Stimulated activated CD4-positive, alpha-beta T cell treated with anti-CD3 and anti-CD28 coated beads, Interleukin-4, amount 100 ng/mL, for 1 hour (primary cell): ENCODE data around the gene PRICKLE2.

Experiments used
- DNase-seq: peaks from one replicate; pipeline ENCODE4 v3.0.0-alpha.2; 2020

Gene PRICKLE2

DNA sequence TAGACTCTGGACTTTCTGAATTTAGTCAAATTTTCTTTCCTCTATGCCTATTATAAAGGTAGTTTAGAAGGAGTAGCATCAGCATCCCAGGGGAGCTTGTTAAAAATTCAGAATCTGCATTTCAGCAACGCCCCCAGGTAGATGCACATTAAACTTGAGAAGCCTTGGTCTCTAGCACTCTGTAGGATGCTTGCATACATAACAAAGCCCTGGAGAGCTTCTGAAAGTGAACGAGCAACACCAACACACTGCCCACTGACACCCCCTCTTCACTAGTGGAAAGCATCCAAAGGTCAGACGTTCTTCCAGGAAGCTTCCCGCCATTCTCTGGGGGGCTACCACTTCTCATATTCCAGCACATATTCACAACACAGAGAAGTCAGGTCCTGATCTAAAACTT, 6.5 kb downstream of the PRICKLE2 start:
- DNase-seq = no peak

DNA sequence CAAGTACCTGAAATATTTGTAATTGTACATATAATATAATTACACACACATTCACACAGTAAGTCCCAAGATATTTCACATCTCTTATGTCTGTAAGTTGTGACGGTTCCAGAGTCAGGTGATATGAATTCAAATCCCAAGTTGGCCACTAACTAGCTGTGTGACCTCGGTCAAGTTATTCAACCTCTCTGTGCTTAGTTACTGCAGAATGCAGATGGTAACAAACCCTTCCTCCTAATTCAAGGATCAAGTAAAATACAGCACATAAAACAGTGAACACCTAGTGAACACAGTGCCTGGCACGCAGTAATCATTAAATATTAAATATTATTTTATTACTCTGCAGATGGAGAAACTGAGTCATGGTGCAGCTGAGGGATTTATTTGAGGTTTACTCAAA, 6.9 kb downstream of the PRICKLE2 start:
- no peak for DNase-seq

DNA sequence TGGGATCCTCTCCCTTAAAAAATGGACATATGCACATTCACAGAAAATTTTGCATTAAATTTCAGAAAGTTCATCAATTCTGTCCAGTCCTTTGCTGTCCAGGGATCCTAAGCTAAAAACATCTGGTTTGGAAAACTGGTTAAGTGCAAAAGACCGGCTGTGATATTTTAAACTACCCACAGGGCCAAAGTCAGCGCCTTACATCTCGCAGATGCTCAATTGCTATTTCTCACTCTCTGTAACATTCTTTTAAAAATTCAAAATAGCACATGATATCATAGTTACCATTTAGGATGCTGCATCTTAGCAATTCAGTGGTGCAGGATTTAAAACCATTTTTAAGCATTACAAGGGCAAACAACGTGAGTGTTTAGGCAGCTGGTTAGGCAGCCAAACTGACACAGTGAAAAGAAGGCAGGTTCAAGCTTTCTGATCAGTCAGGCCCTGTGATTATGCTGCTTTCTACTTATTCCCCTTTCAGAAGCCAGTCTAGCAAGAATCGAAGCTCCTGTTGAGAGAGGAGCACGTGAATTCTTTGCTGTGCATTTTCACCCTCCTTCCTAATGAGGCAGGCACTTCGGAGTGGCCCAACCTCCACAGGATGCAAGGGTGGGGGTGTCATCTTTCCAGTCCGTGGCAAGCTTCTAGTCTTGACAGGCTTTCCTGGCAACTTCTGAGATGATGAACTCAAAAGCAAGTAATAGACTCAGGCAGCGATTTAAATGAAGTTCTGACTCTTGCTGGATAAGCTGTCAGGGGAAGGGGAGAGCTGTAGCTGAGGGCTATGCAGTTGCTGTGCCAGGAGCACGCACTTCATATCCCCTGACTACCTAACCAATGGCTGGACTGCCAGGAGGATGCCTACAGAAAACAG, 8.8 kb downstream of the PRICKLE2 start:
- DNase-seq = no peak

DNA sequence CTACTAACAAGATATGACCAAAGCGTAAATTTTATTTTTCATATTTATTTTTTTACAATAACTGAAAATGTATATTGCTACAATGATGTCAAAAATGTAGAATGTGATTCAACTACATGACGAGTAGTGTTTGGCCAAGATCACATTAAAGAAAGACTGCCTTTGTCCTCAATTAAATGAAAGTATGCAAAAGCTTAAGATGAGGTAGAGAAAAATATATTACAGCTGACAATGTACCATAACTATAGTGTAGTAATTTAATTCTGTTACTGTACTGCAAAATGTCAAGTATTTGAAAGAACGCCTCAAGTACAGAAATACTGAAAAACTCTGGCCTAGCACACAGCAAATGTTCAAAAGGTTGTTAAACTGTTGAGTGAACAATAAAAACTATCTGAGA, 9.7 kb downstream of the PRICKLE2 start:
- DNase-seq = no peak

DNA sequence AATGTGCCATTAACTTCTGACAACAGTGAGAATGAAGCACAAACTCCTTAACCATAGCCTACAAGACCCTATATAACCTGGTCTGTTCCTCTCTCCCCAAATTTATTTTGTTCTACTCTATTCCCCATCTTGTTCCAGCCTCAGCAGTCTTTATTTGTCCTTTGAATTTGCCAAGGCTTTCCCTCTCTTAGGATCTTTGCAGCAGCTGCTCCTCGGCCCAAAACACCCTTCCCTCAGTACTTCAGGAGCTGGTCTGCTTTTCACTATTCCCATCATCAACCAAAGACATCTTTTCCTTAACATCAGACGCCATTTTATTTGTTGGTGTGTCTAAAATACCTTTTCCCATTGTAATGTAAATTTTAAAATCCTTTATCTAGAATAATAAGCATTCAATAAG, 10.2 kb downstream of the PRICKLE2 start:
- no peak for DNase-seq

DNA sequence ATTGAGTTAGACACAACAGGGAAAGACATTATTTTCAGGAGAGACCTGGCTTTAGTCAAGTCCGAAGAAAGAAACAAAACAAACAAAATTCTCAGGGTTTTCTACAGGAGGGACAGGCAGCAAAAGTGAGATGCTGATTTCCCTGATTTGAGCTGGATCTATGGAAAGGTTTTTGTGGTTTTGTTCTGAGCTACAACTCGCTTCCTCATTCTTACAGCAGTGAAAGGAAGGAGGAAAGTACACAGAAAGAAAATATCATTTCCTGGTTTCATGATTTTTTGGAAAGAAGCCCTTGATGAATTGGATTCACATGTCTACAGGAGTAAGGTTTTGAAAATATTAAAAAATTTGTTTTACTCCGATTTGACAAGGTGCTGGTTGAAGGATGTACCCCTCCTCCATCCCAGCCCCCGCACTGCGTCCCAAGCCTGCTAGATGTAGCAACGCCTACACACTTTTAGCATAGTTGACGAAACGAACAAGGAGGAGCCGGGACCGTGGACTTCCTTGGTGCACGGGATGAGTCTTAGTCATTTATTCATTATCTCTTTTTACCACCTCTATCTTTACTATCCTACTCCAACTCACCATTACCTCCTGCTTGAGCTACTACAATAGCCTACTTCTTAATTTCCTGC, 10.8 kb downstream of the PRICKLE2 start:
- DNase-seq = no peak

DNA sequence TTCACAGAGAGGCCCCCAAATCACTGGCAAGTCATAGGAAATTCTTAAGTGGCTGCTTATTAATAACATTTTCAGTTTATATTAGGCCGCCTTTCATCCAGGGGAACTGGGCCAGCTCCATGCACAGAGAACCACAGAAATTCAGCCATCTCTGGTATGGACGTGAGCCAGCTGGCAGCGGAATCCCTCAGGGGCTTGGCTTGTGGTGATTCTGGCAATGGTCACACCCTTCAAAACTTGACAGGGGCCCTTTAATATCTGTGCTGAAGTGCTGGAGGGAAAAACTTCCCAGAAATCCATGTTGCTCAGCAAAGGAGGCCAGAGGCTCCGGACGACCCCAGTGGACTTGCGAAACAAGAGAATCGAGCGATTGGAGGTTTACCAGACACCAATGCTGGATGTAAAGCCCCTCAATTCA, 11.3 kb downstream of the PRICKLE2 start:
- no peak for DNase-seq

DNA sequence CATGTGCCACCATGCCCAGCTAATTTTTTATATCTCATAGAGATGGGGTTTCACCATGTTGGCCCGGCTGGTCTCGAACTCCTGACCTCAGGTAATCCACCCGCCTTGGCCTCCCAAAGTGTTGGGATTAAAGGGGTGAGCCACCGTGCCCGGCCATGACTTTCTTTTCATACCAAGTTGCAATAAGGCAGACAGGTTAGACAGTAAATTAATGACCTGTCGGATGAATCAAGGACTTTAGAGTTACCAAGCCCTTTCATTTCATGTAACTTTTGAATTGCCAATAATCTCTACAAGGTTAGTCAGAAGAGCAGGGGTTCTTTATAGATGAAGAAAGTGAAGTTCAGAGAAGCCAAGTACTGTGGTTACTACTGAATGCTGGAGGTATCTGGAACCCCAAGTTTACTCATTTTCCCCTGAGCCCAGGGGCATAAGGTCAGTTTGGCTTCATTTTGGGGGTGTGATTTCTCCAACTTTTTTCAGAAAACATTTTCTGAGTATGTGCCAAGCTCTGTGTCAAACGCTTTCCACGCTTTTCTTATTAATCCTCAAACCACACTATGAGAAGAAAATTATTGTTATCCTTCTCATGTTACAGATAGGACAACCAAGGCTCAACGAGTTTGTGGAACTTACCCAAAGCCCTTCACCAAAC, 11.9 kb downstream of the PRICKLE2 start:
- no peak for DNase-seq

DNA sequence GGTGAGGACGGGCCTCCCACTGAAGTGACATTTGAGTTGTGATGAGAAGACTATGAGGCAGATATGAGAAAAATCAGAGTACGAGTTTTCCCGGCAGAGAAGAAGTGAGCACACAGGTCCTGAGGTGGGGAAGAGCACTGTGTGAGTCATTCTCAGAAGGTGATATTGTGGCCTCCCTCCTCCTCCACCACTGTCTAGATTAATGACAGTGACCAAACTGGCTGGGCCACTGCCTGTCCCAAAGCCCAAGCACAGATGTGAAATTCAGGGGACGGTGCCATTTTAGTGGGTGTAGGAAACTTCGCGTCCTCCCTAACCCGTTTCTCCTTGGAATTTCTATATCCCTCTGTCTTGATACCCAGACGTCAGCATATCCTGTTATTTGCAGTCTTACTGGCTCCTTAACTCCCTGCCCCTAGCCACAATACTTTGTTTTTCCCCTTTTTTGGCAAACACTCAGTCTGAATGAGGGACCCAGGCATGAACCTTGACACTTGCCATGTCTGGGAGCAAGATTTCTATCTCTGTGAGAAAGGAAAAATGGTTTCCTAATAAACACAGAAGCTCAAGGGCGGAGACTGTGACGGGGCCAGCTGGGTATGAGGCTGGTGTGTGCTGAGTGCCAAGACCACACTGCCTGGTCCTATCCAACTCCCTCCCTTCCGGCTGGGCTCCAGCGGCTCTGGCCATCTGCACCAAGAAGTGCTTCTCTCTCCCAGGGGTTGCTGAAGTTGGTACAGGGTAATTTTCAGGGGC, 15.2 kb downstream of the PRICKLE2 start:
- DNase-seq = no peak

DNA sequence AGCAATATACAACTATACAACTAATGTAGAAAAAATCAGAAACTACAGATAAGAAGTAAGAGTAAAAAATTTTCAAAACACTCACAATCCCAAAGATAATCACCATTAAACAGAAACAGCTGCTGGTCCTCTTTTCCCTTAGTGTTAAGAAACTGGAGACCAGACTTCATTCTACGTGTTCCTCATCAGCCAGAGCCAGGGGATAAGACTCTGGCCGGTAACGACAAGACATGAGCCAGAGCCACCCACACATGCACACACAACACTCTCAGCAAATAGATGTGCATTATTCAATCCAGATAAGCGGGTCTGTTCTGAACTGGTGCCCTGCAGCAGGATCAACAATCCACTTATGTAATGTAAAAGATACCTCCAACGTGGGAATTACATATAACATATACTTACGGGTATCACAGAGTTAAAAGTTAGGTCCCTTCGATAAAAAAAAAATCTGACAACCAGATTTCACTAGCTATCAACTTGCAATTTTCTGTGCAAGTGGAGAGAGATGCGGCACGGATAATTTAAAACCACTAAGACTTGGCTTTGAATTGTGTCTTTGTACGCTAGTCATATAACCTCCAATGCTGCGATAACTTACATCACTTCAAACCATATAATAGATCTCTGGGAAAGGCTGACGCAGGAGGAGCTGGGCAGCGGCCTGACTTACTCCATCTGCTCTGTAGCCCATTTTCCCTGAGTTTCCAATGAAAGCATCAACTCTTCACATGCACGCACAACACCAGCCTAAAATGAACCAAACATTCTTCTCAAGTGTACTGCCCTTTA, 17.8 kb downstream of the PRICKLE2 start:
- DNase-seq = no peak

DNA sequence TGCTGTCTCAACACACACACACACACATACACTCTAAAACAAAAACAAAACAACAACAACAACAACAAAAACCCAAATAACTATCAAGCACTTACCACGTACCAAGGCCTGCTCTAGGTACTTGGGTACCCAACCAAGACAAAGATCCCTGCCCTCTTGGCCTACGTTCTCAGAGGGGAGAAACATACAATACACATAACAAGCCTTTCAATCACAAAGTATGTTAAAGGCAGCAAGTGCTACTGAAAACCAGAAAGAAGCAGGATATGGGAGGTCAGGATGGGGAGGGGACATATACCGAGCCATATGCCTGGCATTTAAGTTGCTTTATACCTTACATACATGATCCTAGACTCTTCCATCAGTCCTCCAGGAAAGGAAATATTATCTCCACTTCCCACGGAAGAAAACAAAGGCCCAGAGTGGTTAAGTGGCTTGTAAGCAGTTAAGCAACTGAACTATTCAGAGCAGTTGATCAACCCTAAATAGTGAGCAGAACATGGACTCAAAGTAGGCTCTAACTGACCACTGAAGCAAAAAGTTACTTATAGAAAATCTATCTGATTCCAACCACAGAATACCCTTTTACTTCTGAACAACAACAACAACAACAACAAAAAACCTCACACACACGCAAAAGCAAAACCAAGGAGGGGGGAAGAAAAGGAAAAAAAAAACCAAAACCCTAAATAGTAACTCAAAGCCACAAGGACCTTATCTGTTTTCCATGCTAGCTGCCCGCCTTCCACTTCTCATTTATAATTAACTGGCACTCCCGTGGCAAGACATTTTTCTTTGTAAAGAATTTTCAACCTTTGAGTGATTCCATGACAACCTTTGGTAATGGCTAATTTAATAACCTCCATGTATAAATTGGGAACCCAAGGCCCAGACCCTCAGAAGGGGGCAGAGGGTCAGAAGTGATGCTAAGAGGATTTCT, 21.0 kb downstream of the PRICKLE2 start:
- no peak for DNase-seq

DNA sequence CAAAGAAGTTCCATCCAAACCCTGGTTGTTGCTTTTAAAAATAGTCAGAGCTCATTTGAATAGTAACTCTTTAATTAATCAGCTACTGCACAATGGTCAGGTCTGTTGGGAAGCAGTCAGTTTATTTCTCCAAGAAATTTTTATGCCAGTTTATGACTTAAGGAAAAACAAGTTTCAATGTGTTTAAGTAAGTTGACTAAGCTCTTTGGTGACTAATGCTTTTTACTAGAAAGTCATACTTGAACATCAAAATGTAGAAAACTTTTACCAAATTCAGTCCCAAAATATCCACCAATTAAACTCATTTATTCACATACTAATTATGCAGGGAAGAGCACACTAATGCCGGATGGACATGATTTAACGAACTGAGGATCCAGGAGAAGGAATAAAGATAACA, 22.1 kb downstream of the PRICKLE2 start:
- DNase-seq = no peak

DNA sequence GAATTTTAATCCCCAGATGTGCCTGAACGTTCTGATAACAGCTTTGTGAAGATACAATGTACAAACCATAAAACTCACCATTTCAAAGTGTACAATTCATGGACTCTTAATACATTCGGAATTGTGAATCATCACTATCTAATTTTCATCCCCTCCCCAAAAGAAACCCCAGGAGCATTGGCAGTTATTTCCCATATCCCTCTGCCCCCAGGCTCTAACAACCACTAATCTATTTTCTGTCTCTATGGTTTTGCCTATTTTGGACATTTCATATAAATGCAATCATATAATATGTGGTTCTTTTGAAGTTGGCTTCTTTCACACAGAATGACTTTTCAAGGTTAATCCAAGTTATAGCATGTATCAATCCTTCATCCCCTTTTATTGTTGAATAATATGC, 25.3 kb downstream of the PRICKLE2 start:
- DNase-seq = no peak

DNA sequence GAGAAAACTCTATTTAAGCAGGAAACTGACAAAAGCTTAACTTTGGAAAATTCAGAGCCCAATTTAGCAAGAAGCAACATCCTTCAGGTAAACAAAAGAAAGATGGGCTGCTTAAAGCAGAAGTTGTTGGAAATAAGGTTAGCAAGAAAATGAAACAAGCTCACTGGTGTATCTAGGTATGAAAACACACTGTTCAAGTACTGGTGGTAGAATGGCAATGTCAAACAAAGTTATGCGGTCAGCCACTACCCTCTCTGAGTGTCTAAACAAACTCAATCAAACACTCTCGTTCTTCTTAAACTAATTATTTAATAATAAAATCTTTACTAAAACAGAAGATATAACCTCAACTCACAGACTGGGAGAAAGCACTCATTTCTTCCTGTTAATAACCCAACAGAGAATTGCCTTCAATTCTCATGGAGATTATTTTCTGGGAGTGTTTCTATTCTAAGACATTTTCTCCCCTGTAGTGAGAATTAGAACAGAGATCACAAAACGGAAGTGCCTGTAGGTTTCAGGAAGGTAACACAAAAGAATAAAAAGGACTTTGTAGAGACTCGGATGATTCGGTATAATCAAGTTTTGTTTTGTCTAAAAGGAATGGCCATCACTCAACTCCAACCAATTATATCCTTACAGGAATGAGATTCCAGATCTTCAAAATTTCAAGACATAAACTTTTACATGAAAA, 28.9 kb downstream of the PRICKLE2 start:
- no peak for DNase-seq

DNA sequence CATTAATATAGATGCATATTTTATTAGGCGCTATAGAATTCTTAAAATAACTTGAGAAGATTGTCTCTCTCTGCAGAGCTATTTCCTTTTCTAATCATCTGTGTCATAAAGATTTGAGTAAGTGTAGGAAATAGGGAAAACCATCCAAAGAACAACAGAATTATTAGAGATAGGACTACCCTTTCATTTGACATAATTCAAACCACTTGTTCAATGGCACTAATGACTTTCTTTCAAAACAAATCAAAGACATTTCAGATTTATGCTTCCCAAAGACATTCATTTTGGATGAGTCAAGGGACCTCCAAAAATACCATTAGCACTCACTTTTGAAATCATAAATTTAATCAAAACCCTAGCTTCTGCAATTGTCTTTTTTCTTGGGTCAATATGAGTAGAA, 29.5 kb downstream of the PRICKLE2 start:
- no peak for DNase-seq

DNA sequence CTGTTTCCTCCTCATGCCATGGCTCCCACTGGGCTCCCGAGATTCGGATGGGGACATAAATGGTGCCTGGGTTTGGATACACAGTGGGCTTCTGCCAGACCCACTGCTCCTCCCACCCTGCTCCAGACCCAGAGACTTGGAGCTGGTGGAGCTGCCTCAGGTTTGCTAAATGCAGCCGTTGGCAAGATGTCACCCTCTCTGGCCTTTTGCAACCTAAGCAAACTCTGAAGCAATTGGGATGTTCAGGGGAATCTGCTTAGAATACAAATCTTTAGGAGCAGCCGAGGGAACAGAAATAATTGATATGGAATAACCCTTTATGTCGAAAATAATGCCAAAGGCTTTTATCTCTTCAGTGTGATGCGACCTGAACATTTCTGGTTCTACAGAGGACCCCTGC, 33.4 kb downstream of the PRICKLE2 start:
- DNase-seq = no peak

DNA sequence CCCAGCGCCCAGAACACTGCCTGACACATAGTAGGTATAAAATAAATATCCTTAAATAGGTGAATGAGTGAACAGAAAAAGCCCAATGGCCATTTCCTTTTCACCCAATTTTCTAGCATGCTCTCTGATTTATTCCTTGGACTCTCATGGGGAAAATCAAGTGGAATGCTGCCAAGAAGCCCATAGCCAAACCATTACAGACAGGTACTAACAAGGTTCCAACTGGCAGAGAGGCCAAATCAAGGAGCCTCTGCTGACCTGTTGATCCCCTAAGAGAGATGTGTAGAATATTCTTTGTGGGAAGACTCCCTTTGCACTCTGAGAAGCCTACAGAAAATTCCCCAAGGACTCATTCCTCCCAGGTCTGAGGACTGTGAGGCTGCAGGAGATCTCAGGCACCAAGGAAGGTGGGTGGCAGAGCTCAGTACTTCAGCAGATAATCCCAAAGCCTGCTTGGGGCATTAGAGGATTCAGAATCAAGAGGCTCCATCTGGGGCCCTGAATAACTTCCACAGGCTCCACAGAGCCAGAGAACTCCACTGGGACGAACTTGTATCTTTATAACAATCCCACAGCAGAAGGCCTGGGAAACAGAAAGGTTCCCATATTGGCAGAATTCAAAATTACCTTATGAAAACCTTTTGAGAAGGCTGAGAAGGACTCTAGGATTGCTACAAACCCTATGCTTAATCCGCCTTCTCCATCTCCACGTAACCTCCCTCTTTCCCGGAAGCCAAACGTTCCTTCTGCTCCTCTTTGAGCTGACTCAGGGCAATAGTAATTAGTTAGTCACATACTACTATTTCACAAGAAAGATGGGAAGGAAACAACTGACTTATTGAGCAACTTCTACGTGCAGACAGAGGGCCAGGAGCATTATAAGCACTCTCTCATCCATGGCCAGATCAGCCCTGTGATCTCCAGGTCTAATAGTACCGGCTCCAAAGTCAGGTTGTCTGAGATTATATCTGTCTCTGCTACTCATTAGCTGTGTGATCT, 34.5 kb downstream of the PRICKLE2 start:
- DNase-seq = no peak

DNA sequence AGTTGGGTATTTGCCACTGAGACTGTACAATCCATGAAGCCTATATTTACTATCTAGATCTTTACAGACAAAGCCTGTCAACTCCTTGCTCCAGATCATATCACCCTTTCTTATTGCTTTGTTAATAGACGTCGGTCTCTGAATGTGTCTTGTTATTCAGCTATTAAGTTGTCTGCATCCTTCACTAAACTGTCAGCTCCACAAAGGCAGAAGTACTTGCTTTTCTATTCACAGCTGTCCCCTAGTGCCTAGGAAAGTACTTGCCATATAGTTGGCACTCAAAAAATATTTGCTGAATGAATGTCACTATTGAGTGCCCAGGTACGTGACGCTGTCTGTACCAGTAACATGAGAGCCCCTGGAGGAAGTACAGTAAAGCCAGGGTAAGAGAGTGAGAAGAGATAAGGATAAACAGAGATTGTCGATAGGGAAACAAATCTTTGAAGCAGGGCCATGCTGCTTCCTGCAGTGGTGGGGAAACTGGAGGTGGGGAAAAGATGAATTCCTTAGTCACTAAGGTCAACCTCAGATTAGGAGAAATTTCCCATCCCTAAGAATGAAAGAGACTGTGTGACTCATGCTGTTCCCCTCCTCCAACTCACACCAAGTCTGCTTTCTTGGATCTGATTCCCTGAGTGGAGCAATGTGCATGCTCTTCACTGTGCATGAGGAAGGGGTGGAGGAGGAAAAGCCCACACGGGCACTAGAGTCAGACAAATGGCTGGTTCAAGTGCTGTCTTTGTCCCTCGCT, 36.3 kb downstream of the PRICKLE2 start:
- DNase-seq = no peak
